HEK293 (cell line): Measurements from ENCODE around the gene LMF1.

ENCODE experiments used
- TCF7L2 ChIP-seq: IDR thresholded peaks from 2 replicates; pipeline ENCODE4 v1.6.1; 2011; ENCODE audit warnings: low read depth, mild to moderate bottlenecking, inconsistent platforms, low read length, moderate library complexity, borderline replicate concordance
- ZBTB8A ChIP-seq: fragments of 450-650 bp; formaldehyde crosslinking; IDR thresholded peaks from 2 replicates; pipeline ENCODE4 v1.5.1; 2016; ENCODE audit warnings: missing biosample characterization, missing genetic modification characterization
- ZNF24 ChIP-seq: fragments of 450-650 bp; formaldehyde crosslinking; IDR thresholded peaks from 2 replicates; pipeline ENCODE4 v1.5.1; 2016; ENCODE audit warnings: missing biosample characterization, missing genetic modification characterization
- ZNF558 ChIP-seq: fragments of 450-650 bp; formaldehyde crosslinking; IDR thresholded peaks from 2 replicates; pipeline ENCODE4 v1.5.1; 2016; ENCODE audit warnings: missing biosample characterization, missing genetic modification characterization
- TF ChIP-seq, protein P1 (sequence below): fragments of 450-650 bp; formaldehyde crosslinking; IDR thresholded peaks from 2 replicates; pipeline ENCODE4 v1.5.1; 2016; ENCODE audit warnings: missing biosample characterization, missing genetic modification characterization

DNA sequence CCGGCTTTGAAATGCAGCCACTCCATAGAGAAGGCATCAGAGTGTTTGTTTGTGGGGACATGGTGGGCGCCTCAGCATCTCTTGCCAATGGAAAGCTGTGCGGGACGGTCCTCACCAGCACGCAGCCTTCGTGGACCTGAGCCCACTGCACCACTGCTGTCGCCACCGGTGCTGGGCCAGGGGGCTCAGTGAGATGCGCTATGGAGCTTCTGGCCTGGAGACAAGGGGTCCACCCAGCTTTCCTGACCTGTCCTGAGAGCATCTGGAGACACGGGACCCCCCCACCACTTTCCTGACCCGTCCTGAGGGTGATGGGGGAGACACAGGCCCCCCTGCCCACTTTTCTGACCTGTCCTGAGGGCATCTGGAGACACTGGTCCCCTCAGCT lies 79.4 kb downstream of the LMF1 start:
- TF ChIP-seq, protein P1, sequence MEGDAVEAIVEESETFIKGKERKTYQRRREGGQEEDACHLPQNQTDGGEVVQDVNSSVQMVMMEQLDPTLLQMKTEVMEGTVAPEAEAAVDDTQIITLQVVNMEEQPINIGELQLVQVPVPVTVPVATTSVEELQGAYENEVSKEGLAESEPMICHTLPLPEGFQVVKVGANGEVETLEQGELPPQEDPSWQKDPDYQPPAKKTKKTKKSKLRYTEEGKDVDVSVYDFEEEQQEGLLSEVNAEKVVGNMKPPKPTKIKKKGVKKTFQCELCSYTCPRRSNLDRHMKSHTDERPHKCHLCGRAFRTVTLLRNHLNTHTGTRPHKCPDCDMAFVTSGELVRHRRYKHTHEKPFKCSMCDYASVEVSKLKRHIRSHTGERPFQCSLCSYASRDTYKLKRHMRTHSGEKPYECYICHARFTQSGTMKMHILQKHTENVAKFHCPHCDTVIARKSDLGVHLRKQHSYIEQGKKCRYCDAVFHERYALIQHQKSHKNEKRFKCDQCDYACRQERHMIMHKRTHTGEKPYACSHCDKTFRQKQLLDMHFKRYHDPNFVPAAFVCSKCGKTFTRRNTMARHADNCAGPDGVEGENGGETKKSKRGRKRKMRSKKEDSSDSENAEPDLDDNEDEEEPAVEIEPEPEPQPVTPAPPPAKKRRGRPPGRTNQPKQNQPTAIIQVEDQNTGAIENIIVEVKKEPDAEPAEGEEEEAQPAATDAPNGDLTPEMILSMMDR = no peak
- TF ChIP-seq TCF7L2 = no peak
- no peak for TF ChIP-seq ZNF24
- TF ChIP-seq ZNF558 (tag by site-specific recombination) = no peak
- no peak for TF ChIP-seq ZBTB8A (tag by site-specific recombination)
